CD4-positive, alpha-beta T cell (primary cell): Measurements from ENCODE around the gene HMGN3. TPM values are rescaled to one million over a fixed set of nuclear protein-coding genes. Genes with fewer than 3 reads are reported as not detected.

Experiments used
- ATAC-seq: fragments of 200-7000 bp; cut with Tn5 transposase; one replicate; pipeline ENCODE4 v1.10.0; 2022; ENCODE audit warnings: mild to moderate bottlenecking; ENCODE audit not compliant: poor library complexity
- CTCF ChIA-PET: fragments of 350-600 bp; sonication (Branson Sonifier 250); formaldehyde crosslinking; loops from one replicate; lab custom pipeline; 2021; ENCODE audit warnings: antibody characterized with exemption, inconsistent platforms; lab: Charles Lee
- POLR2A ChIA-PET: fragments of 350-600 bp; sonication (Branson Sonifier 250); formaldehyde crosslinking; loops from one replicate; lab custom pipeline; 2021; ENCODE audit warnings: antibody characterized with exemption, inconsistent platforms; lab: Charles Lee
- DNase-seq, 14 experiments: peaks; one replicate each; pipeline ENCODE4 v3.0.0-alpha.2; 2013 to 2020; ENCODE audit warnings: mixed read lengths in 2 of 14
- H3K27ac ChIP-seq, 2 donors: one replicate each; pipeline versions ENCODE4 v1.5.1 to v1.7.0; 2013; ENCODE audit warnings: low read length in 2 of 2, low read depth in 1 of 2, mild to moderate bottlenecking in 1 of 2
- H3K27me3 ChIP-seq, 2 experiments: 1 replicate in 1 of 2; 2 replicates in 1 of 2; pipeline versions ENCODE4 v1.6.1 to v1.7.0; 2013; ENCODE audit warnings: low read length in 2 of 2, control low read depth in 1 of 2, mild to moderate bottlenecking in 1 of 2, moderate library complexity in 1 of 2; ENCODE audit not compliant: insufficient read depth in 2 of 2, control insufficient read depth in 1 of 2
- H3K36me3 ChIP-seq: one replicate; pipeline ENCODE4 v1.6.1; 2013; ENCODE audit warnings: low read length, control low read depth; ENCODE audit not compliant: insufficient read depth
- H3K4me1 ChIP-seq: one replicate; pipeline ENCODE4 v1.6.1; 2013; ENCODE audit warnings: low read length, control low read depth; ENCODE audit not compliant: insufficient read depth
- H3K4me3 ChIP-seq: one replicate; pipeline ENCODE4 v1.5.1; 2013; ENCODE audit warnings: mild to moderate bottlenecking, low read length, moderate library complexity
- H3K9me3 ChIP-seq, 2 experiments: 1 replicate in 1 of 2; 2 replicates in 1 of 2; pipeline versions ENCODE4 v1.6.1 to v1.7.0; 2013; ENCODE audit warnings: low read length in 2 of 2, mild to moderate bottlenecking in 2 of 2, control low read depth in 1 of 2, moderate library complexity in 1 of 2; ENCODE audit not compliant: control insufficient read depth in 1 of 2, insufficient read depth in 1 of 2
- H3K27ac Mint-ChIP-seq: one replicate; pipeline ENCODE4 v1.8.0; 2020; ENCODE audit warnings: mixed read lengths
- H3K27me3 Mint-ChIP-seq: one replicate; pipeline ENCODE4 v1.8.0; 2021; ENCODE audit warnings: mixed read lengths
- H3K36me3 Mint-ChIP-seq: one replicate; pipeline ENCODE4 v1.8.0; 2021; ENCODE audit warnings: low read depth, mixed read lengths
- H3K4me1 Mint-ChIP-seq: one replicate; pipeline ENCODE4 v1.8.0; 2021; ENCODE audit warnings: low read depth, mixed read lengths
- H3K4me3 Mint-ChIP-seq: one replicate; pipeline ENCODE4 v1.8.0; 2020; ENCODE audit warnings: mild to moderate bottlenecking, mixed read lengths
- H3K9me3 Mint-ChIP-seq: one replicate; pipeline ENCODE4 v1.8.0; 2020; ENCODE audit warnings: mixed read lengths
- intact Hi-C, 2 experiments: fragments of 100-400 bp; cut with DNase I in 1 of 2; cut with micrococcal nuclease in 1 of 2; formaldehyde crosslinking; loops; one replicate each; pipeline versions ENCODE4 v1.15.1 to v1.9.0; 2023 to 2025; cut with DNase I, micrococcal nuclease
- total RNA-seq, 174 experiments: library from RNA in 2 of 174; stranded (reverse) in 2 of 174; gene quantifications; one replicate each; pipeline ENCODE4 v1.2.3 and lab custom pipeline; 2021 to 2026
- TF ChIP-seq, protein P1 (sequence below): fragments of 200-600 bp; IDR thresholded peaks from one replicate; pipeline ENCODE4 v1.8.0; 2022; ENCODE audit warnings: antibody characterized with exemption, mild to moderate bottlenecking

The HMGN3 gene
- total RNA-seq, 2 experiments from 2014 or later: 26.8 to 28.2 TPM

GRCh38 chr6:79269877-79270276, 35.4 kb upstream of the HMGN3 start:
- Histone ChIP-seq H3K27ac (no peak overlapping the region), H3K4me3 (no peak overlapping the region), H3K36me3 (no peaks in the 10 kb centered on the region), H3K27me3 (peaks cover 0 to 5% of the 10 kb centered on the region in 2 experiments), H3K9me3 (no peaks in the 10 kb centered on the region), H3K4me1 (no peaks in the 10 kb centered on the region)
- Mint-ChIP-seq H3K4me3 (no peak overlapping the region), H3K9me3 (peaks cover 3% of the 10 kb centered on the region), H3K27me3 (peaks cover 22% of the 10 kb centered on the region), H3K36me3 (no peaks in the 10 kb centered on the region), H3K27ac (no peak overlapping the region), H3K4me1 (no peaks in the 10 kb centered on the region)
- POLR2A ChIA-PET: no interaction called here
- DNase-seq (no peak), ATAC-seq (no peak)
- CTCF ChIA-PET: no interaction called here
- TF ChIP-seq, protein P1, sequence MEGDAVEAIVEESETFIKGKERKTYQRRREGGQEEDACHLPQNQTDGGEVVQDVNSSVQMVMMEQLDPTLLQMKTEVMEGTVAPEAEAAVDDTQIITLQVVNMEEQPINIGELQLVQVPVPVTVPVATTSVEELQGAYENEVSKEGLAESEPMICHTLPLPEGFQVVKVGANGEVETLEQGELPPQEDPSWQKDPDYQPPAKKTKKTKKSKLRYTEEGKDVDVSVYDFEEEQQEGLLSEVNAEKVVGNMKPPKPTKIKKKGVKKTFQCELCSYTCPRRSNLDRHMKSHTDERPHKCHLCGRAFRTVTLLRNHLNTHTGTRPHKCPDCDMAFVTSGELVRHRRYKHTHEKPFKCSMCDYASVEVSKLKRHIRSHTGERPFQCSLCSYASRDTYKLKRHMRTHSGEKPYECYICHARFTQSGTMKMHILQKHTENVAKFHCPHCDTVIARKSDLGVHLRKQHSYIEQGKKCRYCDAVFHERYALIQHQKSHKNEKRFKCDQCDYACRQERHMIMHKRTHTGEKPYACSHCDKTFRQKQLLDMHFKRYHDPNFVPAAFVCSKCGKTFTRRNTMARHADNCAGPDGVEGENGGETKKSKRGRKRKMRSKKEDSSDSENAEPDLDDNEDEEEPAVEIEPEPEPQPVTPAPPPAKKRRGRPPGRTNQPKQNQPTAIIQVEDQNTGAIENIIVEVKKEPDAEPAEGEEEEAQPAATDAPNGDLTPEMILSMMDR: no peak
- intact Hi-C loops: no loop called here

DNA sequence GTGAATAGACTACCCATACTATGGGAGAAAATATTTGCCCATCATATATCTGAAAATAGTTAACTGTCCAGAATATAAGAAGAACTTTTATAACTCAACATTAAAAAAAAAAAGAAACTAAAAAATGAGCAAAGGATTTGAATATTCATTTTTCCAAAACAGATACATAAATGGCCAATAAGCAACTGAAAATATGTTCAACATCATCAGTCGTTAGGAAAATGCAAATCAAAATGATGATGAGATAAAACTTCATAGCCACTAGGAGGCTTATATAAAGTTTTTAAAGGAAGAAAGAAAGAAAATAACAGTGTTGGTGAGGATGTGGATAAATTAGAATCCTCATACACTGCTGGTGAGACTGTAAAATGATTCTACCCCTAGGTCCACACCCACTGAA, 32.6 kb upstream of the HMGN3 start:
- H3K27ac ChIP-seq: no peak overlapping the region
- ChIA-PET CTCF (no interaction called here), POLR2A (no interaction called here)
- H3K9me3 Mint-ChIP-seq: peaks cover 3% of the 10 kb centered on the region
- H3K4me1 ChIP-seq: no peaks in the 10 kb centered on the region
- H3K36me3 ChIP-seq: no peaks in the 10 kb centered on the region
- peaks cover 0 to 4% of the 10 kb centered on the region in 2 experiments for H3K9me3 ChIP-seq
- intact Hi-C loops: no loop called here
- H3K27ac Mint-ChIP-seq: no peak overlapping the region
- peaks cover 0 to 10% of the 10 kb centered on the region in 2 experiments for H3K27me3 ChIP-seq
- H3K4me3 Mint-ChIP-seq: no peak overlapping the region
- no peaks in the 10 kb centered on the region for H3K4me1 Mint-ChIP-seq
- no peaks in the 10 kb centered on the region for H3K36me3 Mint-ChIP-seq
- no peak overlapping the region for H3K4me3 ChIP-seq
- peaks cover 48% of the 10 kb centered on the region for H3K27me3 Mint-ChIP-seq
- no peak for DNase-seq
- TF ChIP-seq, protein P1: no peak
- no peak for ATAC-seq

GRCh38 chr6:79266051-79266450, 31.6 kb upstream of the HMGN3 start:
- ChIA-PET CTCF (no interaction called here), POLR2A (no interaction called here)
- Histone ChIP-seq H3K27me3 (peaks cover 6 to 10% of the 10 kb centered on the region in 2 experiments), H3K27ac (no peak overlapping the region), H3K4me1 (no peaks in the 10 kb centered on the region), H3K36me3 (no peaks in the 10 kb centered on the region), H3K4me3 (no peak overlapping the region), H3K9me3 (peaks cover 4 to 8% of the 10 kb centered on the region in 2 experiments)
- Mint-ChIP-seq H3K4me3 (no peak overlapping the region), H3K4me1 (no peaks in the 10 kb centered on the region), H3K9me3 (peaks cover 3% of the 10 kb centered on the region), H3K27me3 (peaks cover 51% of the 10 kb centered on the region), H3K27ac (no peak overlapping the region), H3K36me3 (no peaks in the 10 kb centered on the region)
- no peak for DNase-seq
- intact Hi-C loops: no loop called here
- TF ChIP-seq, protein P1: no peak
- ATAC-seq: no peak
